Neural cell (in vitro differentiated cells): ENCODE measurements around the gene CSK. TPM values are rescaled to one million over a fixed set of nuclear protein-coding genes. Genes with fewer than 3 reads are reported as not detected.

Experiments
- H2AFZ ChIP-seq: fragments of 200-600, 300-800 bp; sonication (generic), shearing (Covaris generic); 2 replicates; pipeline ENCODE4 v1.6.0; 2014; ENCODE audit warnings: low read depth, mild to moderate bottlenecking, antibody characterized with exemption, low read length, moderate library complexity
- H3F3A ChIP-seq: fragments of 200-600 bp; shearing (Covaris generic); 2 replicates; pipeline ENCODE4 v1.6.1; 2016; ENCODE audit warnings: mild to moderate bottlenecking, moderate library complexity, mixed read lengths, antibody characterized with exemption, low read length; ENCODE audit not compliant: insufficient read depth, poor library complexity, severe bottlenecking
- H3K27ac ChIP-seq: fragments of 200-600, 300-800 bp; sonication (generic), shearing (Covaris generic); 2 replicates; pipeline ENCODE4 v1.5.1; 2014; ENCODE audit warnings: mild to moderate bottlenecking, low read length, moderate library complexity
- H3K27me3 ChIP-seq: fragments of 300-800, 200-600 bp; sonication (generic), shearing (Covaris generic); 2 replicates; pipeline ENCODE4 v1.6.0; 2014; ENCODE audit warnings: mild to moderate bottlenecking, low read depth, low read length, moderate library complexity; ENCODE audit not compliant: insufficient read depth
- H3K36me3 ChIP-seq: fragments of 300-800, 200-600 bp; sonication (generic), shearing (Covaris generic); 2 replicates; pipeline ENCODE4 v1.5.1; 2014; ENCODE audit warnings: mild to moderate bottlenecking, antibody characterized with exemption, low read length, moderate library complexity; ENCODE audit not compliant: insufficient read depth
- H3K4me2 ChIP-seq: fragments of 300-800, 200-600 bp; sonication (generic), shearing (Covaris generic); 2 replicates; pipeline ENCODE4 v1.6.0; 2014; ENCODE audit warnings: mild to moderate bottlenecking, low read length
- H3K4me3 ChIP-seq: fragments of 300-800, 200-600 bp; sonication (generic), shearing (Covaris generic); 2 replicates; pipeline ENCODE4 v1.5.1; 2014; ENCODE audit warnings: mild to moderate bottlenecking, low read length, moderate library complexity
- H3K79me2 ChIP-seq: fragments of 200-600 bp; shearing (Covaris generic); replicated peaks from 2 replicates; pipeline ENCODE4 v1.6.0; 2014; ENCODE audit warnings: mild to moderate bottlenecking, low read length, moderate library complexity; ENCODE audit not compliant: insufficient read depth
- H3K9ac ChIP-seq: fragments of 300-800, 200-600 bp; sonication (generic), shearing (Covaris generic); 2 replicates; pipeline ENCODE4 v1.6.1; 2016; ENCODE audit warnings: mild to moderate bottlenecking, low read length, mixed read lengths
- H3K9me2 ChIP-seq: fragments of 200-600 bp; shearing (Covaris generic); 2 replicates; pipeline ENCODE4 v1.6.1; 2016; ENCODE audit warnings: mild to moderate bottlenecking, low read length, mixed read lengths; ENCODE audit not compliant: insufficient read depth
- H3K9me3 ChIP-seq: fragments of 200-600, 300-800 bp; sonication (generic), shearing (Covaris generic); 2 replicates; pipeline ENCODE4 v1.6.1; 2016; ENCODE audit warnings: mild to moderate bottlenecking, mixed run types, low read length, moderate library complexity, mixed read lengths
- H4K20me1 ChIP-seq: fragments of 200-600 bp; shearing (Covaris generic); 2 replicates; pipeline ENCODE4 v1.6.1; 2016; ENCODE audit warnings: mild to moderate bottlenecking, mixed run types; ENCODE audit not compliant: insufficient read depth
- EP300 ChIP-seq: fragments of 450-650 bp; conservative IDR thresholded peaks from 2 replicates; pipeline ENCODE4 v1.6.1; 2014; ENCODE audit warnings: antibody characterized with exemption, mild to moderate bottlenecking, moderate library complexity; ENCODE audit not compliant: poor library complexity, severe bottlenecking
- EZH2 ChIP-seq: fragments of 200-600, 300-800 bp; shearing (Covaris generic), sonication (generic); IDR thresholded peaks from 2 replicates; pipeline ENCODE4 v1.6.1; 2014; ENCODE audit warnings: antibody characterized with exemption, low read length, borderline replicate concordance, mild to moderate bottlenecking; ENCODE audit not compliant: insufficient read depth, poor library complexity, severe bottlenecking
- MXI1 ChIP-seq: fragments of 450-650 bp; conservative IDR thresholded peaks from 2 replicates; pipeline ENCODE4 v1.6.1; 2014; ENCODE audit warnings: antibody characterized with exemption, mild to moderate bottlenecking; ENCODE audit not compliant: poor library complexity, severe bottlenecking
- POLR2AphosphoS5 ChIP-seq: IDR thresholded peaks from 2 replicates; pipeline ENCODE4 v1.6.1; 2012
- RAD21 ChIP-seq: fragments of 450-650 bp; conservative IDR thresholded peaks from 2 replicates; pipeline ENCODE4 v1.6.1; 2014; ENCODE audit warnings: antibody characterized with exemption, mild to moderate bottlenecking, moderate library complexity
- REST ChIP-seq: IDR thresholded peaks from 2 replicates; pipeline ENCODE4 v1.6.1; 2012; ENCODE audit warnings: borderline replicate concordance
- SMC3 ChIP-seq: fragments of 450-650 bp; conservative IDR thresholded peaks from 2 replicates; pipeline ENCODE4 v1.6.1; 2014; ENCODE audit warnings: antibody characterized with exemption, mild to moderate bottlenecking, moderate library complexity; ENCODE audit not compliant: poor library complexity
- TAF1 ChIP-seq: IDR thresholded peaks from 2 replicates; pipeline ENCODE4 v1.6.1; 2012; ENCODE audit warnings: low read depth
- polyA plus RNA-seq: library from polyadenylated mRNA; depleted of rRNA; stranded (reverse); fragments of >200 nt; gene quantifications from 2 replicates; pipeline ENCODE4 v1.2.3, GENCODE V29; 2014
- TF ChIP-seq, protein P1 (sequence below): fragments of 450-650 bp; IDR thresholded peaks from 2 replicates; pipeline ENCODE4 v1.5.1; 2014; ENCODE audit warnings: antibody characterized with exemption, mild to moderate bottlenecking, moderate library complexity; ENCODE audit not compliant: poor library complexity, severe bottlenecking

The CSK gene
- polyA plus RNA-seq, 1 donor from 2014 or later, result 45.5 TPM

DNA sequence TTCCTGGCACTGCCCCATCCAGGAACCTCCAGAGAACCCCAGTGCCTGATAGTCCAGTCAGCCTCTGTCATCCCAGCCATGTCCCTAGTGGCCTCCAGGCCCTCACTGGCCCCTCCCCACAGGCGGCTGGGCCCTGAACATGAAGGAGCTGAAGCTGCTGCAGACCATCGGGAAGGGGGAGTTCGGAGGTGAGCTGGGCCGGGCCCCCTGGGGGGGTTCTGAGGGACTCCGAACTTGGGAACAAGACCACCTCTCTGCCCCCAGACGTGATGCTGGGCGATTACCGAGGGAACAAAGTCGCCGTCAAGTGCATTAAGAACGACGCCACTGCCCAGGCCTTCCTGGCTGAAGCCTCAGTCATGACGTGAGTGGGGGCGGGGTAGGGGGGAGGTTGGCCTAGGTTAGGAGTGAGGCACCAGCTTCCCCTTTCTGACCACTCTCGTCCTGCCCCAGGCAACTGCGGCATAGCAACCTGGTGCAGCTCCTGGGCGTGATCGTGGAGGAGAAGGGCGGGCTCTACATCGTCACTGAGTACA is 18.7 kb downstream of the CSK start:
- H3K9ac ChIP-seq, result no peak overlapping the region
- no peak overlapping the region for H3K27ac ChIP-seq
- H3K4me2 ChIP-seq, result no peak overlapping the region
- H2AFZ ChIP-seq, result no peak overlapping the region
- H3F3A ChIP-seq, result no peaks in the 10 kb centered on the region
- peaks cover 4% of the 10 kb centered on the region for H3K79me2 ChIP-seq
- no peaks in the 10 kb centered on the region for H3K27me3 ChIP-seq
- peaks cover 4% of the 10 kb centered on the region for H3K36me3 ChIP-seq
- H4K20me1 ChIP-seq, result no peaks in the 10 kb centered on the region
- TF ChIP-seq REST (no peak), SMC3 (no peak), MXI1 (no peak), POLR2AphosphoS5 (no peak), TAF1 (no peak), EP300 (no peak), RAD21 (no peak), EZH2 (no peak)
- TF ChIP-seq, protein P1, sequence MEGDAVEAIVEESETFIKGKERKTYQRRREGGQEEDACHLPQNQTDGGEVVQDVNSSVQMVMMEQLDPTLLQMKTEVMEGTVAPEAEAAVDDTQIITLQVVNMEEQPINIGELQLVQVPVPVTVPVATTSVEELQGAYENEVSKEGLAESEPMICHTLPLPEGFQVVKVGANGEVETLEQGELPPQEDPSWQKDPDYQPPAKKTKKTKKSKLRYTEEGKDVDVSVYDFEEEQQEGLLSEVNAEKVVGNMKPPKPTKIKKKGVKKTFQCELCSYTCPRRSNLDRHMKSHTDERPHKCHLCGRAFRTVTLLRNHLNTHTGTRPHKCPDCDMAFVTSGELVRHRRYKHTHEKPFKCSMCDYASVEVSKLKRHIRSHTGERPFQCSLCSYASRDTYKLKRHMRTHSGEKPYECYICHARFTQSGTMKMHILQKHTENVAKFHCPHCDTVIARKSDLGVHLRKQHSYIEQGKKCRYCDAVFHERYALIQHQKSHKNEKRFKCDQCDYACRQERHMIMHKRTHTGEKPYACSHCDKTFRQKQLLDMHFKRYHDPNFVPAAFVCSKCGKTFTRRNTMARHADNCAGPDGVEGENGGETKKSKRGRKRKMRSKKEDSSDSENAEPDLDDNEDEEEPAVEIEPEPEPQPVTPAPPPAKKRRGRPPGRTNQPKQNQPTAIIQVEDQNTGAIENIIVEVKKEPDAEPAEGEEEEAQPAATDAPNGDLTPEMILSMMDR, result no peak
- H3K4me3 ChIP-seq, result no peak overlapping the region
- H3K9me2 ChIP-seq, result no peaks in the 10 kb centered on the region
- no peaks in the 10 kb centered on the region for H3K9me3 ChIP-seq

- Histone ChIP-seq H3K9me3 (no peaks in the 10 kb centered on the region), H3K9me2 (no peaks in the 10 kb centered on the region), H3K27ac (no peak overlapping the region), H3K27me3 (no peaks in the 10 kb centered on the region), H3K9ac (no peak overlapping the region), H4K20me1 (no peaks in the 10 kb centered on the region), H3F3A (no peaks in the 10 kb centered on the region), H3K4me2 (no peak overlapping the region), H3K36me3 (peaks cover 4% of the 10 kb centered on the region), H3K4me3 (no peak overlapping the region), H2AFZ (no peak overlapping the region), H3K79me2 (peaks cover 2% of the 10 kb centered on the region)
- TF ChIP-seq REST (no peak), MXI1 (no peak), EP300 (no peak), TAF1 (no peak), EZH2 (no peak), POLR2AphosphoS5 (no peak)
- TF ChIP-seq, protein P1, result no peak
Measured at GRCh38 chr15:74801311-74801997, 19.6 kb downstream of the CSK start.
